GM18907 (cell line): ENCODE results near the gene ARHGEF12.

Source experiments
- ATAC-seq: cut with Tn5 transposase; IDR thresholded peaks from one replicate; pipeline ENCODE4 v1.9.1; 2021; ENCODE audit warnings: mild to moderate bottlenecking, moderate library complexity; ENCODE audit not compliant: unreplicated experiment

Gene ARHGEF12

GRCh38 chr11:120338107-120338933 lies 2.1 kb downstream of the ARHGEF12 start:
- no peak for ATAC-seq

DNA sequence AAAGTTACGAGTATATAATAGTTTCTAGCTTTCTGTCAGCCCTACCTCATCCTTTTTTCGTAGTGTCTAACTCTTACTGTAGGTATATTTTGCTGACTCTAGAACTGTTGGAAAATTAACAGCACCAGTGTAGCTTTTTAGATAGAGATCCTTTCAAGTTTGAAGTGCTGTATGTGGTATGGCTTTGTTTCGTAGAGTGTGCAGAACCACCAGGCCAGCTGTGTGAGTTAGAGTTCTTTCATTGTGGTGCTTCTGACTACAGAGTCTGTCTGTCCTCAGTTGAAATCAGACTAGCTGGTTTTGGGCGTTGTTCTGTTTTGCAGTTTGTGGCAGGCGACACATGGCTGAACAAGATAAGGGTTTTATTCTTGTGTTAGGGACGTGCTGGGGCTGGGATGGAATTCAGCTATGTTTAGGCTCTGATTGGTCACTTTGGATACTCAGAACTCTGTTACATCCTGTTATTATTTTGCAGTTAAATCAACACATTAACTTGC lies 3.2 kb downstream of the ARHGEF12 start:
- ATAC-seq = no peak

GRCh38 chr11:120340529-120340928 lies 4.3 kb downstream of the ARHGEF12 start:
- ATAC-seq = no peak

DNA sequence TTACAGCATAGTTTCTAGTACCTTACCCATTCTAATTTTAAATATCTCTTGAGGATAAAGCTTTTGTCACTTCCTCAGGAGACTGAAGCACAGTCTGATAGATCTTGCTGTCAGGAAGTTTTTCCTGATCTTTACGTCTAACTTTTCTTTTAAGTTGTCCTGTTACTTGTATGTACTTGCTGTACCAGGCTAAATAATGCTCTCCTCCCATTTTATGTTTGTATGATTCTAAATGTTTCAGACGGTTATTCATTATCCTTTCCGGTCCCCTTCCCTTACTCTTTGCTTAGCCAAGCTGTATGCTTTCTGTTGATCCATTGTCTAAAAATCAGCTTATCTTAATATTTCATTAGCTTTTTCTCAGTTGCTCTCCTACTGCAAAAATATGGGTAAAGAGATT lies 6.0 kb downstream of the ARHGEF12 start:
- ATAC-seq = no peak

DNA sequence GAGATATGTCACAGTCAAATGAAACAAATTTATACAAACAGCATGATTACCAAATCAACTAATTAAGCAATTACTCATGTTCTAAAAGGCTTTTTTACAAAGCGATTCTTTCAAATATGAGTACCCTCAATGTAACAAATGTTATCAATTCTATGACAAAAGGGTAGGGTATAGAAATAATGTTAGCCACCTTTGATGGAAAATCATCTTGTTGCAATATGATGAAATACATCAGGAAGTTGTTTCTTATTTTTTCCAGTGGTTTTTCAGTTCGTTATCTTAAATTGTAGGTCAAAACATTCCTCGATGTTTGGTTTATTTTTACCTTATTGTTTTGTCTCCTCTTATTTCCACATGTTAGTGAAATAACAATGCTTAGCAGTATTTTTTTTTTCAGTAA lies 6.5 kb downstream of the ARHGEF12 start:
- no peak for ATAC-seq

DNA sequence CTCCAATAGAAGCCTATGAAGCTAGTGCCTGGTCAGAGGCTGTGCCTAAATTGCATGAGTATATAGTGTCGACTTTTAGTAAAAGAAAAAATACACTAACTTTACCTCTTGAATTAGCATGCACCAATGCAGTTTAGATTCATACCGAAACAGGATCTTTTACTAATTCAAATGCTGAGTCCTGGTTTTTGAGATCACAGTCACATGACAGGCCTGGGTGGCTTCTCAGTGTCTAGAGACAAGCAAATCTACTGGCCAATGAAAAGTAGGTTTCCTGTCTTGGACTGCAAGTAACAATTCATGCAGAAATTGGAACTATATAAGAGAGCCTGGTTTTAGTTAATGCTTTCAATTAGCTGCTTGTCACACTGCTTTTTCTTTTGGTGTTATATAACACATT lies 7.2 kb downstream of the ARHGEF12 start:
- peak; percentile 52 for ATAC-seq

- peak; percentile 83 for ATAC-seq
Observed at GRCh38 chr11:120344302-120345004, 8.2 kb downstream of the ARHGEF12 start.

- ATAC-seq = no peak
Observed at GRCh38 chr11:120346233-120346632, 10.0 kb downstream of the ARHGEF12 start.

- ATAC-seq = no peak
Observed at GRCh38 chr11:120350637-120351036, 14.4 kb downstream of the ARHGEF12 start.

GRCh38 chr11:120352405-120352804 lies 16.2 kb downstream of the ARHGEF12 start:
- no peak for ATAC-seq

- no peak for ATAC-seq
Observed at GRCh38 chr11:120354068-120354467, 17.9 kb downstream of the ARHGEF12 start.

DNA sequence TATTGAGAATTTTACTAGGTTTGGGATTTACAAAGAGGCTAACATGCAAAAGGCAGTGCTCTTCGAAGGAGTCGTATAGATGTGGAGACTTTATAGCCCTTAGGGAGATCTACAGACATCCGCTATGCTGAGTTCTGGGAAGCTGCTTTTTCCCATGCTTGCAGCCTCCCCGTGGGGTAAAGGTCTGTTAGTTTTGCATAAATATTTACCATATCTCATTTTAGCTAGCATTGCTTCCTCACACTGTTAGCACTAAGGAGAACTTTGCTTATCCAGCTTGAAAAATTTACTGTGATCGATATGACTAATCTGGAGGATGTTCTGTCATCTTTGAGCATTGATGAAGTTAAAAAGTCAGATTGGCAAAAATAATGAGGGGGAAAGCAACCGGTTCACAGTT lies 18.6 kb downstream of the ARHGEF12 start:
- ATAC-seq = no peak

DNA sequence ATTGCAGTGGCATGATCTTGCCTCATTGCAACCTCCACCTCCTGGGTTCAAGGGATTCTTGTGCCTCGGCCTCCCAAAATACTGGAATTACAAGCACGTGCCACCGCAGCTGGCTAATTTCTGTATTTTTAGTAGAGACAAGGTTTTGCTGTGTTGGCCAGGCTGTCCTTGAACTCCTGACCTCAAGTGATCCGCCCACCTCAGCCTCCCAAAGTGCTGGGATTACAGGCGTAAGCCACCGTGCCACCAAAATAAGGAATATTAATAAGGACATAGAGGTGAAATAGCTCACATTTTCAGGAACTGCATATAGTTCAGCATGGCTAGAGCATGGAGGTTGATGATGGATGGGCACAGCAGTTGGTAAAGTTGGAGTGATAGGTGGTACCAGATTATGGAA lies 21.4 kb downstream of the ARHGEF12 start:
- no peak for ATAC-seq

GRCh38 chr11:120358729-120359128 lies 22.5 kb downstream of the ARHGEF12 start:
- no peak for ATAC-seq

DNA sequence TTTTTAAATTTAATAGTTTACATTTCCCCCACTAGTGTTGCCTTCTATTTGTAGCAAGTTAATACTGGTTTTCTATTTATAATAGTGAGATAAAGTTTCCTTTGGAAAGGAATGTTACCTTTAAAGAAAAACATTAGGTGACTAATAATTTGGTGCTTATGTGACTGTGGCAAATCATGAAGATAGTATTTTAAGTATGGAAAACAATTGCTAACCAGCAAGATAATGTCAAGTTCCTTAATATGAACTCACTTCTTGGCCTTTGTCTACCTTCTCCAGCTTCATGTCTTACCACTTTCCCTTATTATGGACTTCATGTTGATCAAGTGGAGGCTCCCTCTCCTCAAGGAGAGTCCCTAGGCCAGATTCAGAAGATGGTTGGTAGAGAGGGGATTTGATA lies 27.2 kb downstream of the ARHGEF12 start:
- no peak for ATAC-seq

- ATAC-seq = no peak
Observed at GRCh38 chr11:120365512-120365911, 29.3 kb downstream of the ARHGEF12 start.

GRCh38 chr11:120372296-120372695 lies 36.1 kb downstream of the ARHGEF12 start:
- ATAC-seq = no peak

DNA sequence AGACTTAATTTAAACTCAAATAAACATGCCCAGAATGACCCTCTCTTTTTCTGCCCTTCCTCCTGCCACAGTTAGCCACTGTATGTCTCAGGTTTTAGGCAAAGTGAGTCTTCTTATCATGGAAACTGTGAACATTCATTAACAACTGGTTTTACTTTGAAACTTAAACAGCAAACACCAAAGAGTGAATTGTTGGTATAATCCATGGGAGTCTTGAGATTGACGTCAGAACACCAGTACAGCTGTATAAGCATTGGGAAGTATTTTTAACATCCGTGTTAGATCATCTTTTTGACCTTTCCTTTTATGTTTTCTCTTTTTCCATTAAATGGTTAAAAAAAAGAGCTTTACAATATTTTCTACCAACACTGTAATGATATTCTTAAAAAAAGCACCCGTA lies 38.9 kb downstream of the ARHGEF12 start:
- no peak for ATAC-seq

DNA sequence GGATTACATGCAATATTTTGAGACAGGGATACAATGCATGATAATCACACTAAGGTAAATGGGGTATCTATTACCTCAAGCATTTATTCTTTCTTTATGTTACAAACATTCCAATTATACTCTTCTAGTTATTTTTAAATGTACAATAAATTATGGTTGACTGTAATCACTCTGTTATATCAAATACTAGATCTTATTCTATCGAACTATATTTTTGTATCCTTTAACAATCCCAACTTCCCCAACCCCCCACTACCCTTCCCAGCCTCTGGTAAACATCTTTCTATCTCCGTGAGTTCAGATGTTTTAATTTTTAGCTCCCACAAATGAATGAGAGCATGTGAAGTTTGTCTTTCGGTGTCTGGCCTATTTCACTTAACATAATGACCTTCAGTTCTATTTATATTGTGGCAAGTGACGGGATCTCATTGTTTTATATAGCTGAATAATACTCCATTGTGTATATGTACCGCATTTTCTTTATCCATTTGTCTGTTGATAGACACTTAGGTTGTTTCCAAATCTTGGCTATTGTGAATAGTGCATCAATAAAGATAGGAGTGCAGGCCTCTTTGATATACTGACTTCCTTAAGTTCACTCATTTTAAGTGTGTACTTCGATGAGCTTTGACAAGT lies 40.5 kb downstream of the ARHGEF12 start:
- ATAC-seq = no peak

DNA sequence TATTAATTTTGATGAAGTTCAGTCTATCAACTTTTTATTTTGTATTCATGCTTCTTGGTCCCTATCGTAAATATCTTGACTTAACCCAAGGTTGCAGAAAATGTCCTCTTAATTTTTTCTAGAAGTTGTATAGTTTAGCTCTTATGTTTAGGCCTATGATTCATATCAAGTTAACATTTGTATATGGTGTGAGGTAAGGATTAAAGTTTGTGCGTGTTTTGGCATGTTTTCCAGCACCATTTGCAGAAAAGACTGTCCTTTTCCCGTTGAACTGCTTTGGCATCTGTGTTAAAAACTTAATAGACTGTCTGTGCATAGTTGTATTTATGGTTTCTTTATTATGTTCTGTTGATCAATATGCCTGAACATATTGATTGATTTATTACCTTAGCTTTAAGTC lies 42.3 kb downstream of the ARHGEF12 start:
- no peak for ATAC-seq

DNA sequence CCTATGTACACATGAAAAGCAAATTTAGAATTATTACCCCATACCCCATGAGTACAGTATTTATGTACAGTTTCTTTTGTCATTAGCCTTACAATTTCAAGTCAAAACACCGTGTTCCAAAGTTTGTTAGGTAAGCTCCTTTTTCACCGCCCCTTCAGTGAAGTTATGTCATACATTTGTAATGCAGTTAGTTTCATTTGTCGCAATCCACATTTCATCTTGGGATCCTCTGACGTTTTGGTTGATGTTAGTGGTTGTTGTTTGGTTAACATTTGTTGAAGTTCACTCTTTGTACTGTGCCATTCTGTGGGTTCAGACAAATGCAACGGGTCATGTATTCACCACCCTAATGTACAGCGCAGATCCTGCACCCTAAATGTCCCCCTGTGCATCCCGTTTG lies 45.2 kb downstream of the ARHGEF12 start:
- no peak for ATAC-seq
